ENCODE measurements around the gene MTR. TPM values are rescaled to one million over a fixed set of nuclear protein-coding genes. Genes with fewer than 3 reads are reported as not detected.

Gene MTR
- total RNA-seq, 1 donor from 2014 or later: 19.9 TPM

- Histone ChIP-seq H3K4me3 (no peak overlapping the region), H3K36me3 (no peaks in the 10 kb centered on the region), H3K27ac (no peak overlapping the region), H3K27me3 (no peaks in the 10 kb centered on the region), H3K9me3 (no peaks in the 10 kb centered on the region), H3K4me1 (no peaks in the 10 kb centered on the region)
- intact Hi-C loops (cut with DNase I): no loop called here
- no peak for TF ChIP-seq CTCF (IDR thresholded peaks at IDR 0.05)
- no peak for TF ChIP-seq POLR2A (IDR thresholded peaks at IDR 0.05)
- no peak for TF ChIP-seq POLR2AphosphoS5 (IDR thresholded peaks at IDR 0.05; ENCODE audit: insufficient read depth in 1 of 2, low read depth in 1 of 2)
- DNase-seq (ENCODE audit: extremely low spot score in 2 of 2): no peak
Measured at GRCh38 chr1:236925386-236925785, 130.3 kb downstream of the MTR start.

DNA sequence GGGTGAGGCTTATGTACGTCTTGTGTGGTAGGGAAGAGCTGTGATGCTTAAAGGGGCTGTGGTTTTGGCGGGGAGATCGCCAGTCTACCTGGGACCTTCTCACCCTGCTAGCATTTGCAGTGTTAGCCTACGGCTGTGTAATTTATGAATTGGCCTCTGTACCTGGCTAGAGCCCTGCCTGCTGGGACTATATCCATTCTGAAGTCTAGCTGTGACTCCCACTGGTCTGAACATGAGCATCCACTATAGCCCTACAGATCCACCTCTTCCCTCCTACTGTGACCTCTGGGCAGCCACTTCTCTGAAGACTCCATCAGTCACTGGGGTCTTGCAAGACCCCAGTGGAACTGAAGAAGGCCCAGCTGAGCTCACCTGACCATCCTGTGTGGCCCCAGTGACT is 135.4 kb downstream of the MTR start:
- H3K4me1 ChIP-seq: no peaks in the 10 kb centered on the region
- H3K4me3 ChIP-seq: no peak overlapping the region
- H3K27ac ChIP-seq: no peak overlapping the region
- H3K36me3 ChIP-seq: no peaks in the 10 kb centered on the region
- TF ChIP-seq POLR2A (IDR thresholded peaks at IDR 0.05): no peak
- no peak for TF ChIP-seq POLR2AphosphoS5 (IDR thresholded peaks at IDR 0.05; ENCODE audit: insufficient read depth in 1 of 2, low read depth in 1 of 2)
- no peak for TF ChIP-seq CTCF (IDR thresholded peaks at IDR 0.05)
- H3K9me3 ChIP-seq: no peaks in the 10 kb centered on the region
- no peak for DNase-seq (ENCODE audit: extremely low spot score in 2 of 2)
- H3K27me3 ChIP-seq: no peaks in the 10 kb centered on the region
- intact Hi-C loops (cut with DNase I): no loop called here

DNA sequence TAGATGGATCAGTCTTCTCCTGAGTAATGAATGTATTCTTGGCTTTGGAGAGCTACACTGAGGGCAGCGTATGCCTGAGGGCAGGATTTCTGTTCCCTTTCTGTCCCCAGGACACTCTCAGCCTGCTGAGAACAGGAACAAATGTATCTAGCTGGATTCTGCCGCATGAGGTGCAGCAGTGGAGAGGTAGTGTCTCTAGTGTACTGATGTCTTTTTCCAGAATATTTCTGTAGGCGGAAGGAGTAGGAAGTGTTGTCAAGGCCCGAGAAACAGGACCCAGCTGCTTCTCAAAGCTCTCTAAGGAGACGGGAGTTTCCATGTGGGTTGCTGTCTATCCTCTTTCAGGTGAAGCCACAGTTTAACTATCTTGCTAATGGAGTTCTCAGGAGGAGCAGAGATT is 143.7 kb downstream of the MTR start:
- Histone ChIP-seq H3K36me3 (no peaks in the 10 kb centered on the region), H3K4me1 (no peaks in the 10 kb centered on the region), H3K9me3 (no peaks in the 10 kb centered on the region), H3K27me3 (no peaks in the 10 kb centered on the region), H3K27ac (no peak overlapping the region), H3K4me3 (no peak overlapping the region)
- TF ChIP-seq CTCF (IDR thresholded peaks at IDR 0.05) (no peak), POLR2AphosphoS5 (IDR thresholded peaks at IDR 0.05; ENCODE audit: insufficient read depth in 1 of 2, low read depth in 1 of 2) (no peak), POLR2A (IDR thresholded peaks at IDR 0.05) (no peak)
- intact Hi-C loops (cut with DNase I): no loop called here
- DNase-seq (ENCODE audit: extremely low spot score in 2 of 2): no peak

- H3K36me3 ChIP-seq: no peaks in the 10 kb centered on the region
- H3K4me1 ChIP-seq: no peaks in the 10 kb centered on the region
- H3K27me3 ChIP-seq: no peaks in the 10 kb centered on the region
- no peak for DNase-seq (ENCODE audit: extremely low spot score in 2 of 2)
- no peak overlapping the region for H3K4me3 ChIP-seq
- H3K27ac ChIP-seq: no peak overlapping the region
- TF ChIP-seq POLR2AphosphoS5 (IDR thresholded peaks at IDR 0.05; ENCODE audit: insufficient read depth in 1 of 2, low read depth in 1 of 2): no peak
- TF ChIP-seq CTCF (IDR thresholded peaks at IDR 0.05): no peak
- H3K9me3 ChIP-seq: no peaks in the 10 kb centered on the region
- intact Hi-C loops (cut with DNase I): no loop called here
Measured at GRCh38 chr1:236942431-236942830, 147.3 kb downstream of the MTR start.

DNA sequence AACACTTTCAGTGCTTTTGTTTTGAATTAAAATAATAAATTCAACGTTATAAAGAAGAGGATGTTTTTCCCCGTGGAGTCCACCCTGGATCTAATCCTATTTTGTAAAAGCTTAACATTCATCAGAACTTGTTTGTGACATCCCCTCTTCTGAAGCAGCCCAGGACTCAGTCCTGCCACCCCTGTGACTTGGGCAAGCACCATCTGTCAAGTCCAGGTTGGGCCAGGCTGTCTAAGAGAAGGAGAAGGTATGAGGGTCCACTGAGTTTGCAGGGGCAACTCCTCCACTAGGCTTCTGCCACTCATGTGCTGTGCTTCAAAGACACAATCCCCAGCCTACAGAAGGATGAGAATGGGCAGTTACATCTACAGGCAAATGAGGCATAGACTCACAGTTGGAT is 149.5 kb downstream of the MTR start:
- DNase-seq (ENCODE audit: extremely low spot score in 2 of 2): no peak
- H3K36me3 ChIP-seq: no peaks in the 10 kb centered on the region
- H3K9me3 ChIP-seq: no peaks in the 10 kb centered on the region
- TF ChIP-seq CTCF (IDR thresholded peaks at IDR 0.05) (no peak), POLR2AphosphoS5 (IDR thresholded peaks at IDR 0.05; ENCODE audit: insufficient read depth in 1 of 2, low read depth in 1 of 2) (no peak), POLR2A (IDR thresholded peaks at IDR 0.05) (no peak)
- H3K27ac ChIP-seq: no peak overlapping the region
- H3K4me3 ChIP-seq: no peak overlapping the region
- H3K27me3 ChIP-seq: no peaks in the 10 kb centered on the region
- H3K4me1 ChIP-seq: no peaks in the 10 kb centered on the region
- intact Hi-C loops (cut with DNase I): no loop called here

Data from vagina (tissue), 2 donors.